ENCODE data around the gene KRTAP5-9.
"Not testable (repeated sequence)": the region's sequence is repeated elsewhere in the genome, so short reads cannot be mapped to it uniquely, and the experiment has no call there.

Gene KRTAP5-9

GRCh38 chr11:71527576-71528210 lies 20.5 kb upstream of the KRTAP5-9 start:
- no peaks in the 10 kb centered on the region for H3K4me1 ChIP-seq (ENCODE audit: low read depth, poor library complexity, severe bottlenecking)
- no peak overlapping the region for H3K4me2 ChIP-seq
- no peak overlapping the region for H2AFZ ChIP-seq (ENCODE audit: low read depth)
- H3K9ac ChIP-seq, result no peak overlapping the region
- no peaks in the 10 kb centered on the region for H3K79me2 ChIP-seq (ENCODE audit: insufficient read depth, low read depth)
- no peaks in the 10 kb centered on the region for H3K27me3 ChIP-seq (ENCODE audit: insufficient read depth, low read depth)
- no peak overlapping the region for H3K27ac ChIP-seq
- H3K4me3 ChIP-seq (IDR thresholded peaks at IDR 0.05; ENCODE audit: insufficient read depth, low read depth, low read length), result no peak overlapping the region
- no peaks in the 10 kb centered on the region for H4K20me1 ChIP-seq (ENCODE audit: insufficient read depth)
- no peaks in the 10 kb centered on the region for H3K36me3 ChIP-seq (ENCODE audit: insufficient read depth)
- TF ChIP-seq CTCF (conservative IDR thresholded peaks at IDR 0.05; ENCODE audit: low read depth, low read length), result no peak

- Histone ChIP-seq H3K27ac (no peak overlapping the region), H3K4me1 (ENCODE audit: low read depth, poor library complexity, severe bottlenecking) (no peaks in the 10 kb centered on the region), H3K4me2 (no peak overlapping the region), H3K36me3 (ENCODE audit: insufficient read depth) (no peaks in the 10 kb centered on the region), H2AFZ (ENCODE audit: low read depth) (no peak overlapping the region), H4K20me1 (ENCODE audit: insufficient read depth) (no peaks in the 10 kb centered on the region), H3K27me3 (ENCODE audit: insufficient read depth, low read depth) (no peaks in the 10 kb centered on the region), H3K9ac (no peak overlapping the region), H3K4me3 (IDR thresholded peaks at IDR 0.05; ENCODE audit: insufficient read depth, low read depth, low read length) (no peak overlapping the region), H3K79me2 (ENCODE audit: insufficient read depth, low read depth) (no peaks in the 10 kb centered on the region)
- no peak for TF ChIP-seq CTCF (conservative IDR thresholded peaks at IDR 0.05; ENCODE audit: low read depth, low read length)
Observed at GRCh38 chr11:71530602-71531001, 17.6 kb upstream of the KRTAP5-9 start.

- no peak overlapping the region for H3K4me3 ChIP-seq (IDR thresholded peaks at IDR 0.05; ENCODE audit: insufficient read depth, low read depth, low read length)
- H3K4me1 ChIP-seq (ENCODE audit: low read depth, poor library complexity, severe bottlenecking), result no peaks in the 10 kb centered on the region
- H3K4me2 ChIP-seq, result no peak overlapping the region
- H3K27ac ChIP-seq, result no peak overlapping the region
- no peak overlapping the region for H3K9ac ChIP-seq
- TF ChIP-seq CTCF (conservative IDR thresholded peaks at IDR 0.05; ENCODE audit: low read depth, low read length), result no peak
- no peak overlapping the region for H2AFZ ChIP-seq (ENCODE audit: low read depth)
- no peaks in the 10 kb centered on the region for H4K20me1 ChIP-seq (ENCODE audit: insufficient read depth)
- no peaks in the 10 kb centered on the region for H3K79me2 ChIP-seq (ENCODE audit: insufficient read depth, low read depth)
- H3K36me3 ChIP-seq (ENCODE audit: insufficient read depth), result no peaks in the 10 kb centered on the region
- H3K27me3 ChIP-seq (ENCODE audit: insufficient read depth, low read depth), result no peaks in the 10 kb centered on the region
Observed at GRCh38 chr11:71532036-71532610, 16.1 kb upstream of the KRTAP5-9 start.

GRCh38 chr11:71534711-71535608 lies 13.3 kb upstream of the KRTAP5-9 start:
- H3K4me1 ChIP-seq (ENCODE audit: low read depth, poor library complexity, severe bottlenecking); H3K27me3 ChIP-seq (ENCODE audit: insufficient read depth, low read depth); H2AFZ ChIP-seq (ENCODE audit: low read depth); H3K79me2 ChIP-seq (ENCODE audit: insufficient read depth, low read depth); H3K9ac ChIP-seq; H3K4me3 ChIP-seq (IDR thresholded peaks at IDR 0.05; ENCODE audit: insufficient read depth, low read depth, low read length); H3K36me3 ChIP-seq (ENCODE audit: insufficient read depth); H3K27ac ChIP-seq; H4K20me1 ChIP-seq (ENCODE audit: insufficient read depth); H3K4me2 ChIP-seq: not testable (repeated sequence)
